GM12878 (cell line): ENCODE data around the gene EPB41L2. TPM values are rescaled to one million over a fixed set of nuclear protein-coding genes. Genes with fewer than 3 reads are reported as not detected.

Source experiments
- ATAC-seq: fragments of 200-7000 bp; cut with Tn5 transposase; 3 replicates; pipeline ENCODE4 v1.9.1; 2020; ENCODE audit warnings: mild to moderate bottlenecking, moderate library complexity
- BruUV-seq: library from RNA; stranded (reverse); fragments of 400-500 nt; replicated peaks from 2 replicates; lab custom pipeline; 2021; lab: Mats Ljungman, UMichigan
- CTCF ChIA-PET: fragments of 300-600 bp; sonication (Branson Sonifier 250); formaldehyde crosslinking; extraction: SDS; loops from one replicate; lab custom pipeline; 2021; ENCODE audit warnings: inconsistent platforms; lab: Yijun Ruan, JAX
- POLR2A ChIA-PET: fragments of 350-600 bp; formaldehyde crosslinking; extraction: SDS; loops from one replicate; lab custom pipeline; 2021; ENCODE audit warnings: inconsistent platforms; lab: Charles Lee
- RAD21 ChIA-PET: fragments of 300-600 bp; sonication (Branson Sonifier 250); formaldehyde crosslinking; loops from one replicate; lab custom pipeline; 2023; ENCODE audit warnings: antibody characterized with exemption; ENCODE audit not compliant: unreplicated experiment; lab: Charles Lee
- SMC1A ChIA-PET: fragments of 300-600 bp; sonication (Branson Sonifier 250); formaldehyde crosslinking; loops from one replicate; lab custom pipeline; 2023; ENCODE audit not compliant: unreplicated experiment, uncharacterized antibody; lab: Charles Lee
- DNase-seq: peaks from one replicate; pipeline ENCODE4 v3.0.0-alpha.2; 2011; ENCODE audit warnings: low read depth, low spot score
- FAIRE-seq: peaks from 3 replicates; lab custom pipeline; 2011; peaks lifted over from hg19 to GRCh38; lab: Jason Lieb, UNC
- H2AFZ ChIP-seq: 2 replicates; pipeline ENCODE4 v1.6.0; 2011; ENCODE audit warnings: low read depth, low read length, control low read depth; ENCODE audit not compliant: control insufficient read depth
- H3K27ac ChIP-seq: 2 replicates; pipeline ENCODE4 v1.5.1; 2011; ENCODE audit warnings: control low read depth; ENCODE audit not compliant: control insufficient read depth, insufficient read depth
- H3K27me3 ChIP-seq, 2 experiments: replicated peaks in 1 of 2; 2 replicates each; pipeline versions ENCODE4 v1.6.0 to v1.6.1; 2011; ENCODE audit warnings: low read length in 1 of 2; ENCODE audit not compliant: control insufficient read depth in 2 of 2, insufficient read depth in 2 of 2
- H3K36me3 ChIP-seq, 2 experiments: 2 replicates each; pipeline ENCODE4 v1.5.1; 2011; ENCODE audit warnings: low read length in 1 of 2; ENCODE audit not compliant: control insufficient read depth in 2 of 2, insufficient read depth in 2 of 2
- H3K4me1 ChIP-seq: 2 replicates; pipeline ENCODE4 v1.6.1; 2011; ENCODE audit warnings: mild to moderate bottlenecking, low read length, moderate library complexity, mixed read lengths; ENCODE audit not compliant: control insufficient read depth, insufficient read depth
- H3K4me2 ChIP-seq: 2 replicates; pipeline ENCODE4 v1.6.0; 2011; ENCODE audit warnings: control low read depth; ENCODE audit not compliant: control insufficient read depth, insufficient read depth
- H3K4me3 ChIP-seq: fragments of 200-600 bp; sonication (generic); 2 replicates; pipeline ENCODE4 v1.5.1; 2016
- H3K79me2 ChIP-seq: 2 replicates; pipeline ENCODE4 v1.6.0; 2011; ENCODE audit warnings: low read length; ENCODE audit not compliant: control insufficient read depth, insufficient read depth
- H3K9ac ChIP-seq: 2 replicates; pipeline ENCODE4 v1.8.0; 2011; ENCODE audit warnings: low read length, control low read depth, mixed read lengths; ENCODE audit not compliant: control insufficient read depth, insufficient read depth
- H3K9me3 ChIP-seq: replicated peaks from 3 replicates; pipeline ENCODE4 v1.5.1; 2011; ENCODE audit warnings: mild to moderate bottlenecking, low read length; ENCODE audit not compliant: control insufficient read depth, insufficient read depth
- H4K20me1 ChIP-seq: 2 replicates; pipeline ENCODE4 v1.6.0; 2011; ENCODE audit not compliant: control insufficient read depth, insufficient read depth
- CHD4 ChIP-seq: fragments of 200-600 bp; sonication (generic); IDR thresholded peaks from 2 replicates; pipeline ENCODE4 v1.6.1; 2016; ENCODE audit warnings: mild to moderate bottlenecking
- EZH2 ChIP-seq: IDR thresholded peaks from 2 replicates; pipeline ENCODE4 v1.6.1; 2012; ENCODE audit warnings: low read depth, mild to moderate bottlenecking, control low read depth, inconsistent platforms, low read length, borderline replicate concordance; ENCODE audit not compliant: control insufficient read depth
- HCFC1 ChIP-seq: fragments of 150-350 bp; IDR thresholded peaks from 2 replicates; pipeline ENCODE4 v1.6.1; 2014; ENCODE audit warnings: low read length
- IRF5 ChIP-seq: fragments of 450-650 bp; IDR thresholded peaks from 2 replicates; pipeline ENCODE4 v1.6.1; 2017; ENCODE audit warnings: borderline replicate concordance
- JUNB ChIP-seq: IDR thresholded peaks from 2 replicates; pipeline ENCODE4 v1.6.1; 2016; ENCODE audit warnings: antibody characterized with exemption, mild to moderate bottlenecking
- MEF2A ChIP-seq: IDR thresholded peaks from 2 replicates; pipeline ENCODE4 v1.6.1; 2011; ENCODE audit warnings: low read depth, mild to moderate bottlenecking, low read length, moderate library complexity; ENCODE audit not compliant: insufficient read depth
- MLLT1 ChIP-seq: fragments of 450-650 bp; IDR thresholded peaks from 2 replicates; pipeline ENCODE4 v1.6.1; 2016; ENCODE audit warnings: mild to moderate bottlenecking
- PAX5 ChIP-seq: IDR thresholded peaks from 2 replicates; pipeline ENCODE4 v1.6.1; 2011; ENCODE audit warnings: low read depth, low read length, borderline replicate concordance
- SUZ12 ChIP-seq: fragments of 200-600 bp; sonication (generic); IDR thresholded peaks from one replicate; pipeline ENCODE4 v1.6.1; 2018; ENCODE audit warnings: antibody characterized with exemption, mild to moderate bottlenecking; ENCODE audit not compliant: unreplicated experiment
- USF1 ChIP-seq: IDR thresholded peaks from 2 replicates; pipeline ENCODE4 v1.6.1; 2011; ENCODE audit warnings: borderline replicate concordance, low read depth, mild to moderate bottlenecking, moderate library complexity, mixed read lengths, low read length; ENCODE audit not compliant: insufficient read depth; ENCODE audit errors: extremely low read length
- ZSCAN29 ChIP-seq: fragments of 450-650 bp; IDR thresholded peaks from 2 replicates; pipeline ENCODE4 v1.6.1; 2017; ENCODE audit warnings: mild to moderate bottlenecking, moderate library complexity
- WGBS: methylation state at CpG from one replicate; pipeline ENCODE4 v1.1.6; 2016; ENCODE audit warnings: low lambda C conversion rate; ENCODE audit not compliant: insufficient replicate concordance, insufficient coverage; ENCODE audit errors: missing lambda C conversion rate; 5-methylcytosine and 5-hydroxymethylcytosine counted together
- in situ Hi-C: fragments of 300-500 bp; cut with MboI; formaldehyde crosslinking; loops from 9 replicates; pipeline ENCODE4 v1.14.3; 2018; ENCODE audit warnings: mixed read lengths
- intact Hi-C: fragments of 100-400 bp; cut with micrococcal nuclease; formaldehyde crosslinking; loops from one replicate; pipeline ENCODE4 v1.14.2; 2022; ENCODE audit not compliant: unreplicated experiment
- polyA plus RNA-seq, 11 experiments: library from polyadenylated mRNA; depleted of rRNA in 4 of 11; unstranded in 6 of 11; stranded (reverse) in 5 of 11; fragments of >200 nt; fragmentation: Nextera tagmentation in 4 of 11; fragmentation: Illumina TruSeq in 1 of 11; extraction: Ambion mirVana in 4 of 11; extraction: Trizol in 1 of 11; gene quantifications; 1 replicate in 1 of 11; 2 replicates in 10 of 11; pipeline versions ENCODE4 v1.2.1 to v1.2.3, GENCODE V29; 2011 to 2016; ENCODE audit warnings: inconsistent platforms in 2 of 11, missing spikeins in 2 of 11, low read depth in 1 of 11
- total RNA-seq, 4 experiments: library from RNA; depleted of rRNA in 3 of 4; stranded (reverse); fragments of >200 nt in 3 of 4; fragmentation: Illumina TruSeq in 1 of 4; extraction: Trizol in 1 of 4; gene quantifications; 2 replicates each; pipeline versions ENCODE4 v1.2.1 to v1.2.3, GENCODE V29; 2013 to 2021
- TF ChIP-seq, protein P1 (sequence below): IDR thresholded peaks from 2 replicates; pipeline ENCODE4 v1.6.1; 2012; ENCODE audit warnings: low read depth, low read length, improper control_type of control experiment
- TF ChIP-seq, protein P2 (sequence below): IDR thresholded peaks from 2 replicates; pipeline ENCODE4 v1.6.1; 2012; ENCODE audit warnings: improper control_type of control experiment, low read depth, low read length; ENCODE audit not compliant: insufficient replicate concordance

EPB41L2 gene
- total and polyA plus RNA-seq, 10 of the 15 experiments (the other 5 are each of a cell fraction or from before 2014, with no cell fraction given) = 7.4 to 41.6 (median 19.0) TPM

- Histone ChIP-seq H3K4me3 (no peak overlapping the region), H3K4me2 (no peak overlapping the region), H3K79me2 (no peaks in the 10 kb centered on the region), H3K9me3 (no peaks in the 10 kb centered on the region), H4K20me1 (no peaks in the 10 kb centered on the region), H3K36me3 (peaks cover 0 to 4% of the 10 kb centered on the region in 2 experiments; a peak in 2 of 4 replicates), H3K9ac (no peak overlapping the region), H2AFZ (no peak overlapping the region), H3K27me3 (no peaks in the 10 kb centered on the region), H3K4me1 (no peaks in the 10 kb centered on the region), H3K27ac (no peak overlapping the region)
- FAIRE-seq (no peak), DNase-seq (no peak), ATAC-seq (no peak)
- in situ Hi-C loops (no loop called here), intact Hi-C loops (no loop called here)
- no TSS peak for BruUV-seq
- ChIA-PET CTCF (interaction anchor here (0.8 to 3.4 kb wide), 3 partner anchors 9 to 254 kb away, joined by 3 to 18 read pairs (median 3); no protein-coding TSS in a partner anchor), RAD21 (no interaction called here), POLR2A (interaction anchor here (0.6 kb wide), 1 partner anchor 11 kb away, joined by 4 read pairs; no protein-coding TSS in a partner anchor), SMC1A (interaction anchor here (0.9 to 1.5 kb wide), 3 partner anchors 9 to 538 kb away, joined by 3 to 6 read pairs (median 4); no protein-coding TSS in a partner anchor)
- TF ChIP-seq ZSCAN29 = no peak
- TF ChIP-seq, protein P1, sequence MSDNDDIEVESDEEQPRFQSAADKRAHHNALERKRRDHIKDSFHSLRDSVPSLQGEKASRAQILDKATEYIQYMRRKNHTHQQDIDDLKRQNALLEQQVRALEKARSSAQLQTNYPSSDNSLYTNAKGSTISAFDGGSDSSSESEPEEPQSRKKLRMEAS = no peak
- TF ChIP-seq MEF2A = no peak
- TF ChIP-seq HCFC1 = no peak
- no peak for TF ChIP-seq MLLT1
- TF ChIP-seq SUZ12 = no peak
- TF ChIP-seq, protein P2, sequence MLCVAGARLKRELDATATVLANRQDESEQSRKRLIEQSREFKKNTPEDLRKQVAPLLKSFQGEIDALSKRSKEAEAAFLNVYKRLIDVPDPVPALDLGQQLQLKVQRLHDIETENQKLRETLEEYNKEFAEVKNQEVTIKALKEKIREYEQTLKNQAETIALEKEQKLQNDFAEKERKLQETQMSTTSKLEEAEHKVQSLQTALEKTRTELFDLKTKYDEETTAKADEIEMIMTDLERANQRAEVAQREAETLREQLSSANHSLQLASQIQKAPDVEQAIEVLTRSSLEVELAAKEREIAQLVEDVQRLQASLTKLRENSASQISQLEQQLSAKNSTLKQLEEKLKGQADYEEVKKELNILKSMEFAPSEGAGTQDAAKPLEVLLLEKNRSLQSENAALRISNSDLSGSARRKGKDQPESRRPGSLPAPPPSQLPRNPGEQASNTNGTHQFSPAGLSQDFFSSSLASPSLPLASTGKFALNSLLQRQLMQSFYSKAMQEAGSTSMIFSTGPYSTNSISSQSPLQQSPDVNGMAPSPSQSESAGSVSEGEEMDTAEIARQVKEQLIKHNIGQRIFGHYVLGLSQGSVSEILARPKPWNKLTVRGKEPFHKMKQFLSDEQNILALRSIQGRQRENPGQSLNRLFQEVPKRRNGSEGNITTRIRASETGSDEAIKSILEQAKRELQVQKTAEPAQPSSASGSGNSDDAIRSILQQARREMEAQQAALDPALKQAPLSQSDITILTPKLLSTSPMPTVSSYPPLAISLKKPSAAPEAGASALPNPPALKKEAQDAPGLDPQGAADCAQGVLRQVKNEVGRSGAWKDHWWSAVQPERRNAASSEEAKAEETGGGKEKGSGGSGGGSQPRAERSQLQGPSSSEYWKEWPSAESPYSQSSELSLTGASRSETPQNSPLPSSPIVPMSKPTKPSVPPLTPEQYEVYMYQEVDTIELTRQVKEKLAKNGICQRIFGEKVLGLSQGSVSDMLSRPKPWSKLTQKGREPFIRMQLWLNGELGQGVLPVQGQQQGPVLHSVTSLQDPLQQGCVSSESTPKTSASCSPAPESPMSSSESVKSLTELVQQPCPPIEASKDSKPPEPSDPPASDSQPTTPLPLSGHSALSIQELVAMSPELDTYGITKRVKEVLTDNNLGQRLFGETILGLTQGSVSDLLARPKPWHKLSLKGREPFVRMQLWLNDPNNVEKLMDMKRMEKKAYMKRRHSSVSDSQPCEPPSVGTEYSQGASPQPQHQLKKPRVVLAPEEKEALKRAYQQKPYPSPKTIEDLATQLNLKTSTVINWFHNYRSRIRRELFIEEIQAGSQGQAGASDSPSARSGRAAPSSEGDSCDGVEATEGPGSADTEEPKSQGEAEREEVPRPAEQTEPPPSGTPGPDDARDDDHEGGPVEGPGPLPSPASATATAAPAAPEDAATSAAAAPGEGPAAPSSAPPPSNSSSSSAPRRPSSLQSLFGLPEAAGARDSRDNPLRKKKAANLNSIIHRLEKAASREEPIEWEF = no peak
- TF ChIP-seq PAX5 = no peak
- TF ChIP-seq IRF5 = no peak
- TF ChIP-seq JUNB = no peak
- TF ChIP-seq CHD4 = no peak
- no peak for TF ChIP-seq USF1
- no peak for TF ChIP-seq EZH2
- 100% methylated on average over 2 of the region's 2 CpGs for WGBS
Observed at GRCh38 chr6:130862370-130862769, 200.7 kb downstream of the EPB41L2 start.
